Measurements from ENCODE around the gene JPH2.

DNA sequence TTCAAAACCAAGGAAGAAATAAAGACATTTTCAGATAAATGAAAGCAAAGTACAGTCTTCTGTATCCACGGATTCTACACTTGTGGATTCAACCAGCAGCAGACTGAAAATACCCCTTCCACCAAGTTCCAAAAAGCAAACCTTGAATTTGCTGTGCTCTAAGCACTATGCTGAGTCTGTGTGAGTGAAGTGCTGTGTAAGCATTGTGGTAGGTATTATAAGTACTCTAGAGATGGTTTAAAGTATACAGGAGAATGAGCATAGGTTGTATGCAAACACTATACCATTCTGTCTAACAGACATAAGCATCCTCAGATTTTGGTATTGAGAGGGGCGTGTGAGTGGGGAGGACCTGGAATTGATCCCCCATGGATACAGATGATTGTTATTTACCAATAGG lies 14.0 kb upstream of the JPH2 start:
- TF ChIP-seq, protein P1, sequence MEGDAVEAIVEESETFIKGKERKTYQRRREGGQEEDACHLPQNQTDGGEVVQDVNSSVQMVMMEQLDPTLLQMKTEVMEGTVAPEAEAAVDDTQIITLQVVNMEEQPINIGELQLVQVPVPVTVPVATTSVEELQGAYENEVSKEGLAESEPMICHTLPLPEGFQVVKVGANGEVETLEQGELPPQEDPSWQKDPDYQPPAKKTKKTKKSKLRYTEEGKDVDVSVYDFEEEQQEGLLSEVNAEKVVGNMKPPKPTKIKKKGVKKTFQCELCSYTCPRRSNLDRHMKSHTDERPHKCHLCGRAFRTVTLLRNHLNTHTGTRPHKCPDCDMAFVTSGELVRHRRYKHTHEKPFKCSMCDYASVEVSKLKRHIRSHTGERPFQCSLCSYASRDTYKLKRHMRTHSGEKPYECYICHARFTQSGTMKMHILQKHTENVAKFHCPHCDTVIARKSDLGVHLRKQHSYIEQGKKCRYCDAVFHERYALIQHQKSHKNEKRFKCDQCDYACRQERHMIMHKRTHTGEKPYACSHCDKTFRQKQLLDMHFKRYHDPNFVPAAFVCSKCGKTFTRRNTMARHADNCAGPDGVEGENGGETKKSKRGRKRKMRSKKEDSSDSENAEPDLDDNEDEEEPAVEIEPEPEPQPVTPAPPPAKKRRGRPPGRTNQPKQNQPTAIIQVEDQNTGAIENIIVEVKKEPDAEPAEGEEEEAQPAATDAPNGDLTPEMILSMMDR (IDR thresholded peaks at IDR 0.05; ENCODE audit: insufficient read depth, low read length, poor library complexity, severe bottlenecking), result no peak
- no peak for TF ChIP-seq EZH2phosphoT487 (conservative IDR thresholded peaks at IDR 0.05; ENCODE audit: low read length)

Measured in SU-DHL-6 (cell line).